HCT116 (cell line): ENCODE results near the gene FGF19. TPM values are rescaled to one million over a fixed set of nuclear protein-coding genes. Genes with fewer than 3 reads are reported as not detected.

Source experiments
- ATAC-seq: fragments of 200-7000 bp; cut with Tn5 transposase; 2 replicates; pipeline ENCODE4 v1.9.1; 2020; ENCODE audit warnings: mild to moderate bottlenecking, moderate library complexity
- BruUV-seq: library from RNA; stranded (reverse); fragments of 400-500 nt; replicated peaks from 2 replicates; lab custom pipeline; 2021; lab: Mats Ljungman, UMichigan
- CTCF ChIA-PET: fragments of 300-600 bp; sonication (Branson Sonifier 250); formaldehyde crosslinking; loops from one replicate; lab custom pipeline; 2021; ENCODE audit warnings: antibody characterized with exemption; lab: Charles Lee
- POLR2A ChIA-PET: fragments of 300-600, 350-600 bp; sonication (Branson Sonifier 250); formaldehyde crosslinking; loops from one replicate; lab custom pipeline; 2021; ENCODE audit warnings: antibody characterized with exemption; lab: Charles Lee
- RAD21 ChIA-PET, 2 experiments: fragments of 300-600 bp; sonication (Branson Sonifier 250); formaldehyde crosslinking; loops; one replicate each; lab custom pipeline; 2023; ENCODE audit warnings: low total read pairs in 2 of 2; ENCODE audit not compliant: uncharacterized antibody in 2 of 2, unreplicated experiment in 2 of 2, low non-redundant PET in 1 of 2; lab: Charles Lee
- DNase-seq: peaks from one replicate; pipeline ENCODE4 v3.0.0-alpha.2; 2010; ENCODE audit warnings: low read depth, low spot score
- H2AFZ ChIP-seq: fragments of 200-600 bp; shearing (Covaris generic), sonication (generic); 2 replicates; pipeline ENCODE4 v1.6.1; 2017; ENCODE audit warnings: low read depth, mixed run types, mixed read lengths, antibody characterized with exemption, low read length; ENCODE audit not compliant: poor library complexity, severe bottlenecking
- H3K27ac ChIP-seq: 2 replicates; pipeline ENCODE4 v1.5.1; 2012; ENCODE audit warnings: low read depth, low read length
- H3K27me3 ChIP-seq: fragments of 200-600 bp; sonication (generic); 2 replicates; pipeline ENCODE4 v1.6.1; 2016; ENCODE audit warnings: mixed run types, low read length, mixed read lengths; ENCODE audit not compliant: insufficient read depth
- H3K36me3 ChIP-seq, 2 experiments: fragments of 200-500 bp in 1 of 2; fragments of 200-600 bp in 1 of 2; sonication (Bioruptor generic) in 1 of 2; sonication (generic) in 1 of 2; 2 replicates each; pipeline versions ENCODE4 v1.5.1 to v1.6.1; 2014 to 2016; ENCODE audit warnings: low read length in 2 of 2, inconsistent platforms in 1 of 2, mixed read lengths in 1 of 2, mixed run types in 1 of 2; ENCODE audit not compliant: insufficient read depth in 2 of 2, control insufficient read depth in 1 of 2
- H3K4me1 ChIP-seq, 2 experiments: fragments of 200-600 bp in 1 of 2; sonication (generic) in 1 of 2; 2 replicates each; pipeline versions ENCODE4 v1.5.1 to v1.6.1; 2012 to 2017; ENCODE audit warnings: low read length in 2 of 2, inconsistent platforms in 1 of 2, mild to moderate bottlenecking in 1 of 2, mixed read lengths in 1 of 2, mixed run types in 1 of 2, moderate library complexity in 1 of 2; ENCODE audit not compliant: insufficient read depth in 2 of 2, control insufficient read depth in 1 of 2
- H3K4me2 ChIP-seq: fragments of 200-600 bp; sonication (generic); 2 replicates; pipeline ENCODE4 v1.6.1; 2017; ENCODE audit warnings: mixed run types, low read length, mixed read lengths
- H3K4me3 ChIP-seq, 2 experiments: fragments of 200-600 bp in 1 of 2; sonication (generic) in 1 of 2; replicated peaks in 1 of 2; 2 replicates each; pipeline ENCODE4 v1.5.1; 2011 to 2016; ENCODE audit warnings: low read length in 2 of 2, control low read depth in 1 of 2, low read depth in 1 of 2, mild to moderate bottlenecking in 1 of 2, mixed read lengths in 1 of 2, mixed run types in 1 of 2
- H3K79me2 ChIP-seq: fragments of 200-600 bp; sonication (generic); 2 replicates; pipeline ENCODE4 v1.6.1; 2017; ENCODE audit warnings: mild to moderate bottlenecking, mixed run types, low read length, moderate library complexity, mixed read lengths; ENCODE audit not compliant: insufficient read depth
- H3K9ac ChIP-seq: fragments of 200-600 bp; sonication (generic); 2 replicates; pipeline ENCODE4 v1.6.1; 2016; ENCODE audit warnings: low read length, mixed read lengths
- H3K9me2 ChIP-seq: fragments of 200-600 bp; sonication (generic), shearing (Covaris generic); 2 replicates; pipeline ENCODE4 v1.6.1; 2017; ENCODE audit warnings: mixed run types, mild to moderate bottlenecking, moderate library complexity; ENCODE audit not compliant: insufficient read depth
- H3K9me3 ChIP-seq, 2 experiments: fragments of 200-500 bp in 1 of 2; fragments of 200-600 bp in 1 of 2; sonication (Bioruptor generic) in 1 of 2; sonication (generic) in 1 of 2; 2 replicates each; pipeline ENCODE4 v1.6.1; 2014 to 2017; ENCODE audit warnings: low read length in 2 of 2, mixed read lengths in 2 of 2, inconsistent platforms in 1 of 2, low read depth in 1 of 2, mild to moderate bottlenecking in 1 of 2, mixed run types in 1 of 2, moderate library complexity in 1 of 2; ENCODE audit not compliant: control insufficient read depth in 1 of 2, insufficient read depth in 1 of 2
- H4K20me1 ChIP-seq: fragments of 200-600 bp; sonication (generic), shearing (Covaris generic); 2 replicates; pipeline ENCODE4 v1.6.1; 2017; ENCODE audit warnings: mixed run types, mild to moderate bottlenecking, moderate library complexity; ENCODE audit not compliant: insufficient read depth
- ATF3 ChIP-seq: IDR thresholded peaks from 2 replicates; pipeline ENCODE4 v1.6.1; 2012
- CBX3 ChIP-seq: IDR thresholded peaks from 2 replicates; pipeline ENCODE4 v1.6.1; 2012; ENCODE audit warnings: low read depth
- CEBPB ChIP-seq: IDR thresholded peaks from 2 replicates; pipeline ENCODE4 v1.6.1; 2012; ENCODE audit warnings: low read depth
- CTCF ChIP-seq, 3 experiments: fragments of 200-600 bp in 1 of 3; sonication (generic) in 1 of 3; IDR thresholded peaks in 2 of 3; conservative IDR thresholded peaks in 1 of 3; 2 replicates each; pipeline ENCODE4 v1.5.1; 2012 to 2017; ENCODE audit warnings: low read depth in 2 of 3, low read length in 2 of 3, antibody characterized with exemption in 1 of 3, borderline replicate concordance in 1 of 3, control low read depth in 1 of 3, mild to moderate bottlenecking in 1 of 3, mixed read lengths in 1 of 3, mixed run types in 1 of 3, moderate library complexity in 1 of 3; ENCODE audit not compliant: insufficient read depth in 1 of 3
- FOSL1 ChIP-seq: IDR thresholded peaks from 2 replicates; pipeline ENCODE4 v1.6.1; 2012; ENCODE audit warnings: low read depth
- JUND ChIP-seq: IDR thresholded peaks from 2 replicates; pipeline ENCODE4 v1.6.1; 2012
- MAX ChIP-seq: IDR thresholded peaks from 2 replicates; pipeline ENCODE4 v1.6.1; 2012
- POLR2AphosphoS5 ChIP-seq: IDR thresholded peaks from 2 replicates; pipeline ENCODE4 v1.6.1; 2011; ENCODE audit warnings: mild to moderate bottlenecking, low read depth, low read length, moderate library complexity
- RAD21 ChIP-seq: IDR thresholded peaks from 2 replicates; pipeline ENCODE4 v1.6.1; 2012; ENCODE audit warnings: low read depth, mild to moderate bottlenecking
- REST ChIP-seq: IDR thresholded peaks from 2 replicates; pipeline ENCODE4 v1.6.1; 2012; ENCODE audit warnings: low read depth
- SIN3A ChIP-seq: IDR thresholded peaks from 2 replicates; pipeline ENCODE4 v1.6.1; 2012; ENCODE audit warnings: low read depth
- TCF7L2 ChIP-seq: IDR thresholded peaks from 2 replicates; pipeline ENCODE4 v1.7.0; 2011; ENCODE audit warnings: borderline replicate concordance, inconsistent platforms; ENCODE audit not compliant: insufficient read depth, insufficient read length; ENCODE audit errors: extremely low read depth
- YY1 ChIP-seq: IDR thresholded peaks from 2 replicates; pipeline ENCODE4 v1.6.1; 2011; ENCODE audit warnings: low read length, low read depth, moderate library complexity, mild to moderate bottlenecking; ENCODE audit not compliant: insufficient replicate concordance; ENCODE audit errors: extremely low read depth
- ZBTB33 ChIP-seq: IDR thresholded peaks from 2 replicates; pipeline ENCODE4 v1.6.1; 2011; ENCODE audit warnings: mild to moderate bottlenecking, low read length, moderate library complexity; ENCODE audit not compliant: insufficient replicate concordance; ENCODE audit errors: extremely low read depth
- ZFX ChIP-seq: fragments of 450-650 bp; IDR thresholded peaks from 2 replicates; pipeline ENCODE4 v1.6.1; 2017
- ZNF274 ChIP-seq: fragments of 200-500 bp; sonication (Bioruptor generic); IDR thresholded peaks from 2 replicates; pipeline ENCODE4 v1.6.1; 2014; ENCODE audit warnings: mild to moderate bottlenecking, low read depth, low read length, inconsistent platforms
- intact Hi-C: fragments of 100-400 bp; cut with micrococcal nuclease; formaldehyde crosslinking; loops from 2 replicates; pipeline ENCODE4 v1.10.0; 2022
- total RNA-seq: library from RNA; stranded (reverse); gene quantifications from one replicate; pipeline ENCODE4 v1.2.1, GENCODE V29; 2021; ENCODE audit not compliant: unreplicated experiment

Gene FGF19
- total RNA-seq, 1 experiment from 2014 or later: 37.5 TPM

GRCh38 chr11:69697861-69698260, 6.0 kb downstream of the FGF19 start:
- no peaks in the 10 kb centered on the region for H3K27me3 ChIP-seq
- H2AFZ ChIP-seq: no peak overlapping the region
- peaks cover 54 to 58% of the 10 kb centered on the region in 2 experiments for H3K4me1 ChIP-seq
- CTCF ChIA-PET: no interaction called here
- no peaks in the 10 kb centered on the region for H3K36me3 ChIP-seq
- H3K4me2 ChIP-seq: no peak overlapping the region
- POLR2A ChIA-PET: no interaction called here
- no peaks in the 10 kb centered on the region for H3K9me3 ChIP-seq
- TF ChIP-seq ZFX (no peak), CTCF (IDR thresholded peaks at IDR 0.05 in 2 of 3, conservative IDR thresholded peaks at IDR 0.05 in 1 of 3; ENCODE audit: borderline replicate concordance in 1 of 3, insufficient read depth in 1 of 3, low read depth in 2 of 3, low read length in 2 of 3) (no peak), REST (no peak), POLR2AphosphoS5 (no peak), YY1 (no peak), RAD21 (no peak), ZNF274 (no peak), JUND (no peak), ATF3 (no peak), TCF7L2 (no peak), CEBPB (no peak), FOSL1 (no peak), SIN3A (no peak; the same call in 1 of the 2 replicates), CBX3 (no peak), ZBTB33 (no peak), MAX (no peak)
- TF ChIP-seq, all 23 proteins: peak for 0
- no peak overlapping the region for H3K9ac ChIP-seq
- intact Hi-C loops: no loop called here
- ATAC-seq (no peak), DNase-seq (no peak)
- H4K20me1 ChIP-seq: no peaks in the 10 kb centered on the region
- H3K27ac ChIP-seq: peak overlapping the region; percentile 17; the same call in 1 of the 2 replicates
- H3K79me2 ChIP-seq: no peaks in the 10 kb centered on the region; the same call in 1 of the 2 replicates
- H3K4me3 ChIP-seq: no peak overlapping the region
- no peaks in the 10 kb centered on the region for H3K9me2 ChIP-seq
- RAD21 ChIA-PET: no interaction called here
- BruUV-seq: no TSS peak
